Activated naive CD4-positive, alpha-beta T cell treated with anti-CD3 and anti-CD28 coated beads, Interleukin-2, amount 10 ng/mL, durations not matched to agents 7 days and 5 days (primary cell): ENCODE data around the gene STOML3.
"Not testable (repeated sequence)": the region's sequence is repeated elsewhere in the genome, so short reads cannot be mapped to it uniquely, and the experiment has no call there.

ENCODE experiments used
- CTCF ChIA-PET: fragments of 350-600 bp; sonication (Branson Sonifier 250); formaldehyde crosslinking; loops from one replicate; lab custom pipeline; 2021; ENCODE audit warnings: antibody characterized with exemption; lab: Charles Lee
- DNase-seq: peaks from one replicate; pipeline ENCODE4 v3.0.0-alpha.2; 2020
- H3K27ac Mint-ChIP-seq: one replicate; pipeline ENCODE4 v1.8.0; 2021; ENCODE audit warnings: mild to moderate bottlenecking, moderate library complexity, mixed read lengths
- H3K27me3 Mint-ChIP-seq: one replicate; pipeline ENCODE4 v1.8.0; 2021; ENCODE audit warnings: mild to moderate bottlenecking, mixed read lengths
- H3K36me3 Mint-ChIP-seq: one replicate; pipeline ENCODE4 v1.8.0; 2021; ENCODE audit warnings: mixed read lengths
- H3K4me1 Mint-ChIP-seq: one replicate; pipeline ENCODE4 v1.8.0; 2021; ENCODE audit warnings: mixed read lengths
- H3K4me3 Mint-ChIP-seq: one replicate; pipeline ENCODE4 v1.8.0; 2021; ENCODE audit warnings: mild to moderate bottlenecking, moderate library complexity, mixed read lengths
- H3K9me3 Mint-ChIP-seq: one replicate; pipeline ENCODE4 v1.8.0; 2021; ENCODE audit warnings: mixed read lengths

Gene STOML3

GRCh38 chr13:39020853-39021462 is 30.3 kb upstream of the STOML3 start:
- H3K36me3 Mint-ChIP-seq, result peaks cover 47% of the 10 kb centered on the region
- DNase-seq, result no peak
- H3K9me3 Mint-ChIP-seq, result no peaks in the 10 kb centered on the region
- no peak overlapping the region for H3K27ac Mint-ChIP-seq
- H3K27me3 Mint-ChIP-seq, result no peaks in the 10 kb centered on the region
- H3K4me3 Mint-ChIP-seq, result no peak overlapping the region
- CTCF ChIA-PET, result interaction anchor here (1.7 kb wide), 1 partner anchor 14 kb away, joined by 4 read pairs; no protein-coding TSS in a partner anchor
- peaks cover 8% of the 10 kb centered on the region for H3K4me1 Mint-ChIP-seq

DNA sequence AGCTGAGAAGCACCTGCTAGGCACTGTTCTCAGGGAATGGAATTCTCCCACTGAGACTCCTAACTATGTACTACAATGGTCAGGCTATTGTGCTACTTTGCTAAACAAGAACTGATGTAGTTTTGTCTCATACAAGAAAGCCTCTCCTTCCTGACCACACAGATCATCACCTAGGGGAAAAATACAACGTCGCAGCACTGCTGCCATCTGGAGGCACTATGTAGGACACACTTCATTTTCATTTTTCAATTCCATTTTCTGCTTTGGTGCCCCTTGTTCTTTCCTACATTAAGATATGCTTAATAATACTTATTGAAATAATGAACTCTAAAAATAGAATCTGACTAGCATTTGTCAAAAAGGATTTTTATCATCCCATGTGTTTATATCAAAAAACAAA is 26.2 kb upstream of the STOML3 start:
- H3K27me3 Mint-ChIP-seq, result no peaks in the 10 kb centered on the region
- peak; percentile 31 for DNase-seq
- H3K4me3 Mint-ChIP-seq, result no peak overlapping the region
- CTCF ChIA-PET, result interaction anchor here (0.7 to 1.7 kb wide), 3 partner anchors 9 to 242 kb away, joined by 3 to 5 read pairs (median 3); no protein-coding TSS in a partner anchor
- H3K36me3 Mint-ChIP-seq, result peaks cover 54% of the 10 kb centered on the region
- H3K27ac Mint-ChIP-seq, result no peak overlapping the region
- no peaks in the 10 kb centered on the region for H3K9me3 Mint-ChIP-seq
- peaks cover 8% of the 10 kb centered on the region for H3K4me1 Mint-ChIP-seq

DNA sequence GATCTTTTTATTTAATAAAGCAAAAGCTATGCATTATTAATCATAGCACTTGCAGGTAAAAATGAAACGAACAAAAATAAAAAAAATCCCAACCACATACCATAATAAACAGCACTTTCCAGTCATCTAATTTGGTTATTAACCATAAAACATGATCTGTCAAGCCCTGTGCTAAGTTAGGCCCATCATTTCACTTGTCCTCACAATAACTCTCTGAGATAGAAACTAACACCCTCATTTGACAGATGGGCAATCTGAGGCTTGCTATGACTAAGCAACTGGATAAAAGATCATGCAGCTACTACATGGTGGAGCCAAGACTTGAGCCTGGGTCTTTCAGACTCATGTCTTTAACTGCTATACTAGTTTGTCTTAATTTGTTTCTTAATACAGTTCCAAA is 25.5 kb upstream of the STOML3 start:
- CTCF ChIA-PET, result interaction anchor here (0.7 kb wide), 2 partner anchors 16 to 148 kb away, joined by 3 read pairs; no protein-coding TSS in a partner anchor
- no peak overlapping the region for H3K27ac Mint-ChIP-seq
- H3K4me1 Mint-ChIP-seq, result peaks cover 8% of the 10 kb centered on the region
- H3K9me3 Mint-ChIP-seq, result no peaks in the 10 kb centered on the region
- no peaks in the 10 kb centered on the region for H3K27me3 Mint-ChIP-seq
- no peak for DNase-seq
- H3K36me3 Mint-ChIP-seq, result peaks cover 51% of the 10 kb centered on the region
- no peak overlapping the region for H3K4me3 Mint-ChIP-seq

GRCh38 chr13:39013462-39013861 is 22.8 kb upstream of the STOML3 start:
- CTCF ChIA-PET, result interaction anchor here (1.0 kb wide), 1 partner anchor 48 kb away, joined by 4 read pairs; no protein-coding TSS in a partner anchor
- Mint-ChIP-seq H3K27ac (no peak overlapping the region), H3K4me3 (no peak overlapping the region), H3K4me1 (peaks cover 7% of the 10 kb centered on the region), H3K9me3 (no peaks in the 10 kb centered on the region), H3K27me3 (no peaks in the 10 kb centered on the region), H3K36me3 (peaks cover 55% of the 10 kb centered on the region)
- DNase-seq, result no peak

DNA sequence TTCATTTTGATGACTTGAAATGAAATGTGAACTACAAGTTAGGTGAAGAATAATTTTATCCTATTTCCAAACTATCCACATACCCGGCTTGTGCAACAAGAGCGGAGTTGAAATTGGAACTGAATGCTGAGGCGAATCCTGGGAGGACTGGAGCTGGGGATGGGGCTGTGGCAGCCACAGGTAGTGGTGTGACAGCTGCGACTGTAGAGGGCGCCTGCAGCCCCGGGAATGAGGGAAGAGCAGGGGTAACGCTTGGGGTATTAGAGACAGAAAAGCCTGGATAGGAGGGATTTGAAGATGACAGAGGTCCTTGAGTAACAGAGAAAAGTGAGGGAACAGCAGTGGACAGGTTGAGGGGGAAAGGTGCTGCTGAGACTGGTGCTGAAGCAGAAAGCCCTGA is 22.0 kb upstream of the STOML3 start:
- no peaks in the 10 kb centered on the region for H3K27me3 Mint-ChIP-seq
- H3K36me3 Mint-ChIP-seq, result peaks cover 61% of the 10 kb centered on the region
- H3K27ac Mint-ChIP-seq, result no peak overlapping the region
- no peak for DNase-seq
- no peaks in the 10 kb centered on the region for H3K4me1 Mint-ChIP-seq
- H3K9me3 Mint-ChIP-seq, result no peaks in the 10 kb centered on the region
- CTCF ChIA-PET, result no interaction called here
- H3K4me3 Mint-ChIP-seq, result no peak overlapping the region

DNA sequence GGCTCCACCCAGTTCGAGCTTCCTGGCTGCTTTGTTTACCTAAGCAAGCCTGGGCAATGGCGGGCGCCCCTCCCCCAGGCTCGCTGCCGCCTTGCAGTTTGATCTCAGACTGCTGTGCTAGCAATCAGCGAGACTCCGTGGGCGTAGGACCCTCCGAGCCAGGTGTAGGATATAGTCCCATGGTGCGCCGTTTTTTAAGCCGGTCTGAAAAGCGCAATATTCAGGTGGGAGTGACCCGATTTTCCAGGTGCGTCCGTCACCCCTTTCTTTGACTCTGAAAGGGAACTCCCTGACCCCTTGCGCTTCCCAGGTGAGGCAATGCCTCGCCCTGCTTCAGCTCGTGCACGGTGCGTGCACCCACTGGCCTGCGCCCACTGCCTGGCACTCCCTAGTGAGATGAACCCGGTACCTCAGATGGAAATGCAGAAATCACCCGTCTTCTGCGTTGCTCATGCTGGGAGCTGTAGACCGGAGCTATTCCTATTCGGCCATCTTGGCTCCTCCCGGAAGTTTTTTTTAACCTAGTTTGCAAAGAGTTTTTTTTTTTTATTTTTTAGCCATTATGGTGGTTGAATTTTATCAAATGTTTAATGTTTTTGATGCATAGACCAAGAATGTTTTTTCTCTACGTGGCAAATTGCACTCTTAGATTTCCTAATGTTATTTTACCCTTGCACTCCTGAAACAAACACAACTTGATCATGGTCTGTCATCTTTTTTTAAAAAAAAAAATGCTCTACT is 15.9 kb upstream of the STOML3 start:
- H3K36me3 Mint-ChIP-seq, result peaks cover 26% of the 10 kb centered on the region
- H3K9me3 Mint-ChIP-seq, CTCF ChIA-PET, H3K4me1 Mint-ChIP-seq, H3K4me3 Mint-ChIP-seq, H3K27me3 Mint-ChIP-seq, H3K27ac Mint-ChIP-seq, DNase-seq: not testable (repeated sequence)

- no peak overlapping the region for H3K27ac Mint-ChIP-seq
- H3K4me1 Mint-ChIP-seq, result no peaks in the 10 kb centered on the region
- no peaks in the 10 kb centered on the region for H3K9me3 Mint-ChIP-seq
- no peak overlapping the region for H3K4me3 Mint-ChIP-seq
- no peak for DNase-seq
- CTCF ChIA-PET, result no interaction called here
- H3K36me3 Mint-ChIP-seq, result no peaks in the 10 kb centered on the region
- H3K27me3 Mint-ChIP-seq, result no peaks in the 10 kb centered on the region
Observed at GRCh38 chr13:38998739-38999138, 8.1 kb upstream of the STOML3 start.

DNA sequence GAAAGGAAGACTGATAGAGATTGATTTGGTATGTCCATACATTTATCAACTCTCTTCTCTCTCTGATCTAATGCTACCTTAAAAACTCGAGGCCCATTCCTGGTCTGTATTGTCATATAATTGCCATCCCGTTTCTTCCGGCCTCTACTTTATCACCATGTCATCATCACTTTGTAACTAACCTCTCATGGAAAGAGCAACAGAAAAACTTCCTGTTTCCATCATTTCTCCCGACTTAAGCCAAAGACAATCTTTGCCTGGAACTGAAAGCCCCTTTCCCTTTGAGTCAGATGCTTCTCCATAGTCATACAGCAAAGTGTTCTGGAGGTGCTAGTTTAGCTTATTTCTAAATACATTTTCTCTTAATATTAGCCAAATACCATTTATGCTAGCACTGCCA is 2.8 kb upstream of the STOML3 start:
- Mint-ChIP-seq H3K4me1 (no peaks in the 10 kb centered on the region), H3K27me3 (no peaks in the 10 kb centered on the region), H3K27ac (no peak overlapping the region), H3K9me3 (no peaks in the 10 kb centered on the region), H3K4me3 (no peak overlapping the region), H3K36me3 (no peaks in the 10 kb centered on the region)
- no peak for DNase-seq
- CTCF ChIA-PET, result no interaction called here

DNA sequence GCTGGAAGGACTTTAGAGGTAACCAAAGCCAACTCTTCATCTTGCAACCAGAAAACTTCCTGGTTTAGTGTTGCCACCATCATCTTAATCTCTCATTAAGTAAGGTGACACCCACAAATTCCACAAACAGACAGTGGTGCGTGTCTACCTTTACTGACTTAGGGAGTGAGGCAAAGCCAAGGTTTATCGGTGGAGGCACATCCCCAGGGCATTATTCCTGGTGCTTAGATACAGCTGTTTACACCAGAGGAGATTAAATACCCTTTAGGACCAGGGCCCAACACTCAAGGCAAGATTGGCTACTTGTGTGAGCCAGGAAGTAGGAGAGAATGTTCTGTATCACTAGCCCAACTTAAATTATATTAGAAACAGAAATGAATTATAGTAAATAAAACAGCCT is 9.5 kb downstream of the STOML3 start:
- no peak overlapping the region for H3K27ac Mint-ChIP-seq
- peaks cover 5% of the 10 kb centered on the region for H3K27me3 Mint-ChIP-seq
- H3K4me1 Mint-ChIP-seq, result no peaks in the 10 kb centered on the region
- H3K36me3 Mint-ChIP-seq, result no peaks in the 10 kb centered on the region
- CTCF ChIA-PET, result no interaction called here
- peaks cover 2% of the 10 kb centered on the region for H3K9me3 Mint-ChIP-seq
- no peak overlapping the region for H3K4me3 Mint-ChIP-seq
- no peak for DNase-seq

GRCh38 chr13:38980750-38981078 is 9.9 kb downstream of the STOML3 start:
- CTCF ChIA-PET, result no interaction called here

DNA sequence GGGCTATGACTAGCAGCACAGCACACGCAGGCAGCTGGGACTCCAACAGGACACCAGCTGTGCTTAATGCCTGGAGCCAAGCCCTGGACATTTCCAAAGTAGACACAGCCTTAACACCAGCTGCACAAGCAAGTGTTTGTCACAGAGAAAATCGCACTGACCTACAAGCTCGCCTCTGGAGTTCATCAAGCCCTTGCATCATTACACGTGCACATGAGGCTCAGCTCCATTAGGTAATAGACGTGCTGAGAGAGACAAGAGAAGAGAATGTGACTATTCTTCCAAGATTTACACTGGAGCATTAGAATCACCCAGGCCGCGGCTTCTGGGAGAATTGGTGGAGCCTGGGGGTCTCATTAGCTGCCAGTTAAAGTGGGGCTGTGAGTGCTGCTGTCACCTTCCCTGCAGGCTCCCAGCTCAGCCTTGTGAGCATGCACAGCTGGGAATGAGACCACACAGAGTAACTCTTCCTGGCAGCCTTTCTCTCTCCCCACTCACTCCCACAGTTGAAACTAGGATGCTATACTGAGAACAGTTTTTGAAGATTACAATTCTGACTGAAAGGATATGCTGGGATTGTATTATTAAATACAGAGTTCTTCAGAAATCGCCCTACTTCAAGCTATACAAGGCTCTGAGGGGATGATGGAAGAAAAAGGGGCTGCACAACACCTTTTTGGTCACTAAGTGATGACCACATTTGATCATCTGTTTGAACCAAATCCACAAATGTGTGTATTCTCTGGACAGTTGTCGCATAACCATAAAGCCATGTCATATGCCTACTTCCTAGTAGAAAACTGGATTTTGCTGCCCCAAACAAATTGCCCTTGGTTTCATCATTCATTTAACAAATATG is 10.5 kb downstream of the STOML3 start:
- no peaks in the 10 kb centered on the region for H3K4me1 Mint-ChIP-seq
- H3K27ac Mint-ChIP-seq, result no peak overlapping the region
- peaks cover 2% of the 10 kb centered on the region for H3K9me3 Mint-ChIP-seq
- no peaks in the 10 kb centered on the region for H3K36me3 Mint-ChIP-seq
- no peak for DNase-seq
- peaks cover 5% of the 10 kb centered on the region for H3K27me3 Mint-ChIP-seq
- CTCF ChIA-PET, result no interaction called here
- no peak overlapping the region for H3K4me3 Mint-ChIP-seq

More at GRCh38 chr13:38980750-38981078, 9.9 kb downstream of the STOML3 start:
- Mint-ChIP-seq H3K4me1 (no peaks in the 10 kb centered on the region), H3K36me3 (no peaks in the 10 kb centered on the region), H3K4me3 (no peak overlapping the region), H3K27me3 (peaks cover 5% of the 10 kb centered on the region), H3K27ac (no peak overlapping the region), H3K9me3 (peaks cover 2% of the 10 kb centered on the region)
- no peak for DNase-seq

GRCh38 chr13:38970380-38971051 is 20.1 kb downstream of the STOML3 start:
- CTCF ChIA-PET, result no interaction called here
- Mint-ChIP-seq H3K27ac (no peak overlapping the region), H3K27me3 (peaks cover 3% of the 10 kb centered on the region), H3K4me1 (no peaks in the 10 kb centered on the region), H3K9me3 (no peaks in the 10 kb centered on the region), H3K4me3 (no peak overlapping the region), H3K36me3 (no peaks in the 10 kb centered on the region)
- no peak for DNase-seq

DNA sequence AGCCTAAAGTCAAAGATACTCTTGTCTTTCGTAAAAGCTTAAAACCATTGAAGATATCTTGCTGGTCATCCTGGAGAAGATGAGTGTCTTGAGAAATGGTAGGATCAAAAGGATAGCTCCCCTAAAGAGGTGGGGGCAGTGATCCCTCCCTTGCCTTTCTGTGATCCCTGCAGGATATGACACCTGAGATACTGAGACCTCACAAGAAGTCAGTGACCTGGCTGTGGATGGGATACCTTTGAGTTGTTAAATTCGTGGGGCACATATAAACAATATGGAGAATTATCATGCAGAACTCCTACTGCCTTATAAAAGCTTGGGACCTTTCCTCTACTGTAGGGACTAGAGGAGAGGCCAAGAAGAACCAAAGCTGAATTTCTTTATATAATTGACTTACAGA is 21.4 kb downstream of the STOML3 start:
- Mint-ChIP-seq H3K4me3 (no peak overlapping the region), H3K36me3 (no peaks in the 10 kb centered on the region), H3K27me3 (peaks cover 3% of the 10 kb centered on the region), H3K9me3 (no peaks in the 10 kb centered on the region), H3K4me1 (no peaks in the 10 kb centered on the region), H3K27ac (no peak overlapping the region)
- DNase-seq, result no peak
- CTCF ChIA-PET, result no interaction called here

GRCh38 chr13:38967446-38967845 is 23.2 kb downstream of the STOML3 start:
- Mint-ChIP-seq H3K27me3 (peaks cover 3% of the 10 kb centered on the region), H3K36me3 (no peaks in the 10 kb centered on the region), H3K4me1 (no peaks in the 10 kb centered on the region), H3K4me3 (no peak overlapping the region), H3K9me3 (no peaks in the 10 kb centered on the region), H3K27ac (no peak overlapping the region)
- no peak for DNase-seq
- CTCF ChIA-PET, result no interaction called here
